ENCODE data around the gene TRIM34.

GRCh38 chr11:5665746-5666401 lies 41.1 kb downstream of the TRIM34 start:
- TF ChIP-seq, protein P1, sequence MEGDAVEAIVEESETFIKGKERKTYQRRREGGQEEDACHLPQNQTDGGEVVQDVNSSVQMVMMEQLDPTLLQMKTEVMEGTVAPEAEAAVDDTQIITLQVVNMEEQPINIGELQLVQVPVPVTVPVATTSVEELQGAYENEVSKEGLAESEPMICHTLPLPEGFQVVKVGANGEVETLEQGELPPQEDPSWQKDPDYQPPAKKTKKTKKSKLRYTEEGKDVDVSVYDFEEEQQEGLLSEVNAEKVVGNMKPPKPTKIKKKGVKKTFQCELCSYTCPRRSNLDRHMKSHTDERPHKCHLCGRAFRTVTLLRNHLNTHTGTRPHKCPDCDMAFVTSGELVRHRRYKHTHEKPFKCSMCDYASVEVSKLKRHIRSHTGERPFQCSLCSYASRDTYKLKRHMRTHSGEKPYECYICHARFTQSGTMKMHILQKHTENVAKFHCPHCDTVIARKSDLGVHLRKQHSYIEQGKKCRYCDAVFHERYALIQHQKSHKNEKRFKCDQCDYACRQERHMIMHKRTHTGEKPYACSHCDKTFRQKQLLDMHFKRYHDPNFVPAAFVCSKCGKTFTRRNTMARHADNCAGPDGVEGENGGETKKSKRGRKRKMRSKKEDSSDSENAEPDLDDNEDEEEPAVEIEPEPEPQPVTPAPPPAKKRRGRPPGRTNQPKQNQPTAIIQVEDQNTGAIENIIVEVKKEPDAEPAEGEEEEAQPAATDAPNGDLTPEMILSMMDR (IDR thresholded peaks at IDR 0.05; ENCODE audit: low read length) = no peak
- TF ChIP-seq EZH2 (optimal IDR thresholded peaks at IDR 0.05; ENCODE audit: low read depth, low read length) = no peak
- no peak for TF ChIP-seq EZH2phosphoT487 (IDR thresholded peaks at IDR 0.05; ENCODE audit: low read length)

Measured in MM.1S (cell line).